Measurements from ENCODE around the gene IL1B.

The IL1B gene

GRCh38 chr2:112880696-112881095, 44.1 kb upstream of the IL1B start:
- H3K4me3 ChIP-seq (ENCODE audit: low read depth, low read length) = no peak overlapping the region
- DNase-seq (ENCODE audit: low read depth) = peak; percentile 71
- TF ChIP-seq CTCF (IDR thresholded peaks at IDR 0.05; ENCODE audit: insufficient read depth, low read depth, low read length, missing control alignments) = no peak

- no peak for TF ChIP-seq CTCF (IDR thresholded peaks at IDR 0.05; ENCODE audit: insufficient read depth, low read depth, low read length, missing control alignments)
- H3K4me3 ChIP-seq (ENCODE audit: low read depth, low read length) = no peak overlapping the region
- DNase-seq (ENCODE audit: low read depth) = peak; percentile 40
These were observed 43.5 kb upstream of the IL1B start for GRCh38 chr2:112880091-112880531.

GRCh38 chr2:112879491-112880041, 43.0 kb upstream of the IL1B start:
- peak; percentile 47 for DNase-seq (ENCODE audit: low read depth)
- no peak overlapping the region for H3K4me3 ChIP-seq (ENCODE audit: low read depth, low read length)
- TF ChIP-seq CTCF (IDR thresholded peaks at IDR 0.05; ENCODE audit: insufficient read depth, low read depth, low read length, missing control alignments) = no peak

- DNase-seq (ENCODE audit: low read depth) = no peak
These were observed 40.8 kb upstream of the IL1B start for GRCh38 chr2:112877423-112877822.

GRCh38 chr2:112876971-112877361, 40.4 kb upstream of the IL1B start:
- H3K4me3 ChIP-seq (ENCODE audit: low read depth, low read length) = no peak overlapping the region
- no peak for TF ChIP-seq CTCF (IDR thresholded peaks at IDR 0.05; ENCODE audit: insufficient read depth, low read depth, low read length, missing control alignments)
- DNase-seq (ENCODE audit: low read depth) = no peak

More at GRCh38 chr2:112877423-112877822, 40.8 kb upstream of the IL1B start:
- H3K4me3 ChIP-seq (ENCODE audit: low read depth, low read length) = no peak overlapping the region
- TF ChIP-seq CTCF (IDR thresholded peaks at IDR 0.05; ENCODE audit: insufficient read depth, low read depth, low read length, missing control alignments) = no peak

- H3K4me3 ChIP-seq (ENCODE audit: low read depth, low read length) = no peak overlapping the region
- no peak for DNase-seq (ENCODE audit: low read depth)
- TF ChIP-seq CTCF (IDR thresholded peaks at IDR 0.05; ENCODE audit: insufficient read depth, low read depth, low read length, missing control alignments) = no peak
These were observed 39.8 kb upstream of the IL1B start for GRCh38 chr2:112876257-112876970.

Measured in GM12865 (cell line).